ENCODE results near the gene TNIK.

The TNIK gene

DNA sequence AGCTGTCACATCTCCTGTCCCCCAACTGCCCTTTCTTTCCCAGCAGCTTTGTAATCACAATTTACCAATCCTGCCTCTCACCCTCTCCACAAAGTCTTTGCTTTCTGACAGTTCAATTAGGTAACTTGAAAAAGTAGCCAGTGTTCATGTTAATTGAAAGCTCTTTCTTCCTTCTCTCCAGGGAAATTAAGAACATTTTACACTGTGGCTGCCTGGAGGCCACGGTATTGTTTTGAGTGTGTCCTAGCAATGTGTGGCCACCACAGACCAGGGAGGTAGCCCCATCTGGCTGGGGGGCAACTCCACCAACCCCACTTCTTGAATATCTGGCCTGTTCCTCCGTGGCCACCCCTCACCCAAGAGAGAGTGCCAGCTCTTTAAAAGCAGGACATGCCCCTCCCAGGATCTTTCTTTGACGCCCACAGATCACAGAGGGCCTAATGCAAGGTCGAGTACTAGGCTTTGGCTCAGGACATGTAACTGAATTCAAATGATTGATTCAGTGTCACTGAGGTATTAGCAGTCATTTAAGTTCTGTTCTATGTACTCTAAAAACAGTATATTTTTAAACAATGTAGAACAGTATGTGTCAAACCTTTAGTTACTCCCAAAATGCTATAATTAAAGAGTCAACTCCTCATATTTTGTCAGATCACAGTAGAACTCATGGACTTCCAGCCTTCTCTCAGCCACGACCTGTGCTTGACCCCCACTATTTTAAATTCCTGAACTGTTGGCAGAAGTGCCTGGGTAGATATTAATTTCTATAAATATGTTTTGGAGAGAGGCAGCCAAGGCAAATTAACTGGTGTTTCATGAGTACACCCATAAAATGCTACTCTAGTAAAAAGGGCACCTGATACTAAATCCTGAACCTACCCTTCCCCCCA lies 164.5 kb downstream of the TNIK start:
- H3K79me2 ChIP-seq (ENCODE audit: insufficient read depth, low read length), result no peaks in the 10 kb centered on the region
- TF ChIP-seq, protein P1, sequence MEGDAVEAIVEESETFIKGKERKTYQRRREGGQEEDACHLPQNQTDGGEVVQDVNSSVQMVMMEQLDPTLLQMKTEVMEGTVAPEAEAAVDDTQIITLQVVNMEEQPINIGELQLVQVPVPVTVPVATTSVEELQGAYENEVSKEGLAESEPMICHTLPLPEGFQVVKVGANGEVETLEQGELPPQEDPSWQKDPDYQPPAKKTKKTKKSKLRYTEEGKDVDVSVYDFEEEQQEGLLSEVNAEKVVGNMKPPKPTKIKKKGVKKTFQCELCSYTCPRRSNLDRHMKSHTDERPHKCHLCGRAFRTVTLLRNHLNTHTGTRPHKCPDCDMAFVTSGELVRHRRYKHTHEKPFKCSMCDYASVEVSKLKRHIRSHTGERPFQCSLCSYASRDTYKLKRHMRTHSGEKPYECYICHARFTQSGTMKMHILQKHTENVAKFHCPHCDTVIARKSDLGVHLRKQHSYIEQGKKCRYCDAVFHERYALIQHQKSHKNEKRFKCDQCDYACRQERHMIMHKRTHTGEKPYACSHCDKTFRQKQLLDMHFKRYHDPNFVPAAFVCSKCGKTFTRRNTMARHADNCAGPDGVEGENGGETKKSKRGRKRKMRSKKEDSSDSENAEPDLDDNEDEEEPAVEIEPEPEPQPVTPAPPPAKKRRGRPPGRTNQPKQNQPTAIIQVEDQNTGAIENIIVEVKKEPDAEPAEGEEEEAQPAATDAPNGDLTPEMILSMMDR (IDR thresholded peaks at IDR 0.05; ENCODE audit: low read length), result no peak
- no peak for TF ChIP-seq EZH2 (IDR thresholded peaks at IDR 0.05; ENCODE audit: borderline replicate concordance, low read length)
- H3F3A ChIP-seq (ENCODE audit: insufficient read depth, low read length), result no peaks in the 10 kb centered on the region
- H3K9me2 ChIP-seq (ENCODE audit: low read depth, low read length), result no peaks in the 10 kb centered on the region
- no peak overlapping the region for H3K9ac ChIP-seq (ENCODE audit: low read length)
- H3K9me3 ChIP-seq (ENCODE audit: low read length), result no peaks in the 10 kb centered on the region
- no peak overlapping the region for H3K4me2 ChIP-seq (ENCODE audit: low read length)
- no peak overlapping the region for H3K27ac ChIP-seq (ENCODE audit: low read depth, low read length, poor library complexity, severe bottlenecking)
- no peak overlapping the region for H2AFZ ChIP-seq (ENCODE audit: low read length)
- no peaks in the 10 kb centered on the region for H3K4me1 ChIP-seq (ENCODE audit: insufficient read depth, low read length, severe bottlenecking)
- no peaks in the 10 kb centered on the region for H3K36me3 ChIP-seq (ENCODE audit: insufficient read depth, low read length)
- H3K4me3 ChIP-seq (ENCODE audit: low read depth, low read length, poor library complexity, severe bottlenecking), result no peak overlapping the region
- no peaks in the 10 kb centered on the region for H3K27me3 ChIP-seq (ENCODE audit: insufficient read depth, low read length)
- no peaks in the 10 kb centered on the region for H4K20me1 ChIP-seq (ENCODE audit: insufficient read depth, low read length)

DNA sequence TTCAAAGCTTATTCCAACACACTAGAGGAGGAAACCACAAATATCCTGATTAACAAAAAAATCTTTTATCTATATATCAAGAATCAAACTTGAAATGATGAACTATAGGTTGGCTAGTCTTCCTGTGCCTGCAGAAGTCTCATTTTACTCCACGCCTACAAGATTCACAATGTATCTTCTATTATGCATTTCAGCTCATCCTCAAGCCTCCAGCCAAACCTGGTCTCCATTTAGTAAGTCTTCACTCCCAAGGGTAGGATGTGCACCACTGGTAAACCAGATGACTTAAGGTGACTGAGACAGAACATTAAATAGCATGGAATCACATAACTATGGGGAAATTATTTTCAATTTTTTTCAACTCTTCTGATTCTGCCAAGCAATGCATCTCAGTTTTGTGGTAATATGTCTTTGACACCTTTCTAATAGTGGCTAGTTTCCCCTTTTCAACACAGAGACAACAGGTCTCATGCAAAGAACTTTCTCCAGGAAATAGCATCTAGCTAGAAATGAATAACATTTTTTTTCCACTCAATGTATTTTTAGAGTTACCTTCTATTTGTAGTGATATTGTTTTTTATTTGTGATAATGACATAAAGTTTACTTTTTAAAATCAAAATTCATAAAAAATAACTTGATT lies 166.9 kb downstream of the TNIK start:
- Histone ChIP-seq H3K36me3 (ENCODE audit: insufficient read depth, low read length) (no peaks in the 10 kb centered on the region), H3K4me3 (ENCODE audit: low read depth, low read length, poor library complexity, severe bottlenecking) (no peak overlapping the region), H3K27ac (ENCODE audit: low read depth, low read length, poor library complexity, severe bottlenecking) (no peak overlapping the region), H3K9me3 (ENCODE audit: low read length) (no peaks in the 10 kb centered on the region), H3K27me3 (ENCODE audit: insufficient read depth, low read length) (no peaks in the 10 kb centered on the region), H4K20me1 (ENCODE audit: insufficient read depth, low read length) (no peaks in the 10 kb centered on the region), H2AFZ (ENCODE audit: low read length) (no peak overlapping the region), H3F3A (ENCODE audit: insufficient read depth, low read length) (no peaks in the 10 kb centered on the region), H3K4me1 (ENCODE audit: insufficient read depth, low read length, severe bottlenecking) (no peaks in the 10 kb centered on the region), H3K79me2 (ENCODE audit: insufficient read depth, low read length) (no peaks in the 10 kb centered on the region), H3K4me2 (ENCODE audit: low read length) (no peak overlapping the region), H3K9ac (ENCODE audit: low read length) (no peak overlapping the region), H3K9me2 (ENCODE audit: low read depth, low read length) (no peaks in the 10 kb centered on the region)
- no peak for TF ChIP-seq EZH2 (IDR thresholded peaks at IDR 0.05; ENCODE audit: borderline replicate concordance, low read length)
- TF ChIP-seq, protein P1 (IDR thresholded peaks at IDR 0.05; ENCODE audit: low read length), result no peak

DNA sequence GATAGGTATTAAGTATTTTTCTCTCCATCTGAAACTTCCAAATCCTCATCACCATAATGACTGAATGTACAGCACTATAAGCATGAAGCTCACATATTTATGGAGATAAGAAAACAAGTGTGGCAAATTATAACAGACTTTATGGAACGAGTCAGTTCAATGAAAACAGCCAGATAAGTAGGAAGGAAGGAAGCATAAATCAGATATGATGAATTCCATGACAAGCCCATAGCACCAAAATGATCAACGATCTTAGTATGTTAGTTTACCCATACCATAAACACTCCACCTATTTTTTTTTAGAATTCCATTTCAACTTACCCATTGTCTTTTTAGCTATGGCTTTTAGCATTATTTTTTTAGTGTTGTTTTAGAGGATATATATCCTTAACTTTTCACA lies 169.5 kb downstream of the TNIK start:
- Histone ChIP-seq H3K4me1 (ENCODE audit: insufficient read depth, low read length, severe bottlenecking) (no peaks in the 10 kb centered on the region), H3K9me3 (ENCODE audit: low read length) (no peaks in the 10 kb centered on the region), H3F3A (ENCODE audit: insufficient read depth, low read length) (no peaks in the 10 kb centered on the region), H3K4me2 (ENCODE audit: low read length) (no peak overlapping the region), H3K9me2 (ENCODE audit: low read depth, low read length) (no peaks in the 10 kb centered on the region), H3K79me2 (ENCODE audit: insufficient read depth, low read length) (no peaks in the 10 kb centered on the region), H3K27ac (ENCODE audit: low read depth, low read length, poor library complexity, severe bottlenecking) (no peak overlapping the region), H3K4me3 (ENCODE audit: low read depth, low read length, poor library complexity, severe bottlenecking) (no peak overlapping the region), H4K20me1 (ENCODE audit: insufficient read depth, low read length) (no peaks in the 10 kb centered on the region), H3K9ac (ENCODE audit: low read length) (no peak overlapping the region), H3K36me3 (ENCODE audit: insufficient read depth, low read length) (no peaks in the 10 kb centered on the region), H3K27me3 (ENCODE audit: insufficient read depth, low read length) (no peaks in the 10 kb centered on the region), H2AFZ (ENCODE audit: low read length) (no peak overlapping the region)
- TF ChIP-seq, protein P1 (IDR thresholded peaks at IDR 0.05; ENCODE audit: low read length), result no peak
- TF ChIP-seq EZH2 (IDR thresholded peaks at IDR 0.05; ENCODE audit: borderline replicate concordance, low read length), result no peak

Measured in OCI-LY1 (cell line).